Activated CD4-positive, alpha-beta T cell treated with anti-CD3 and anti-CD28 coated beads, Interleukin-2, amount 10 ng/mL, durations not matched to agents 24 days and 14 days (primary cell): ENCODE data around the gene ENTR1. TPM values are rescaled to one million over a fixed set of nuclear protein-coding genes. Genes with fewer than 3 reads are reported as not detected.
"Not testable (repeated sequence)": the region's sequence is repeated elsewhere in the genome, so short reads cannot be mapped to it uniquely, and the experiment has no call there.

Source experiments
- DNase-seq: peaks from one replicate; pipeline ENCODE4 v3.0.0; 2022
- H3K27ac Mint-ChIP-seq: one replicate; pipeline ENCODE4 v1.8.0; 2022; ENCODE audit warnings: mild to moderate bottlenecking, mixed read lengths
- H3K27me3 Mint-ChIP-seq: one replicate; pipeline ENCODE4 v1.8.0; 2022; ENCODE audit warnings: mixed read lengths
- H3K36me3 Mint-ChIP-seq: one replicate; pipeline ENCODE4 v1.8.0; 2022; ENCODE audit warnings: low read depth, mild to moderate bottlenecking, mixed read lengths
- H3K4me1 Mint-ChIP-seq: one replicate; pipeline ENCODE4 v1.8.0; 2021; ENCODE audit warnings: mixed read lengths
- H3K4me3 Mint-ChIP-seq: one replicate; pipeline ENCODE4 v1.8.0; 2022; ENCODE audit warnings: mild to moderate bottlenecking, moderate library complexity, mixed read lengths
- H3K9me3 Mint-ChIP-seq: one replicate; pipeline ENCODE4 v1.8.0; 2021; ENCODE audit warnings: mixed read lengths
- intact Hi-C: fragments of 100-400 bp; cut with micrococcal nuclease; formaldehyde crosslinking; loops from one replicate; pipeline ENCODE4 v1.15.1; 2023
- total RNA-seq: library from RNA; stranded (reverse); gene quantifications from 2 replicates; pipeline ENCODE4 v1.2.3, GENCODE V29; 2022

Gene ENTR1
- total RNA-seq, 1 donor from 2014 or later = 60.0 TPM

DNA sequence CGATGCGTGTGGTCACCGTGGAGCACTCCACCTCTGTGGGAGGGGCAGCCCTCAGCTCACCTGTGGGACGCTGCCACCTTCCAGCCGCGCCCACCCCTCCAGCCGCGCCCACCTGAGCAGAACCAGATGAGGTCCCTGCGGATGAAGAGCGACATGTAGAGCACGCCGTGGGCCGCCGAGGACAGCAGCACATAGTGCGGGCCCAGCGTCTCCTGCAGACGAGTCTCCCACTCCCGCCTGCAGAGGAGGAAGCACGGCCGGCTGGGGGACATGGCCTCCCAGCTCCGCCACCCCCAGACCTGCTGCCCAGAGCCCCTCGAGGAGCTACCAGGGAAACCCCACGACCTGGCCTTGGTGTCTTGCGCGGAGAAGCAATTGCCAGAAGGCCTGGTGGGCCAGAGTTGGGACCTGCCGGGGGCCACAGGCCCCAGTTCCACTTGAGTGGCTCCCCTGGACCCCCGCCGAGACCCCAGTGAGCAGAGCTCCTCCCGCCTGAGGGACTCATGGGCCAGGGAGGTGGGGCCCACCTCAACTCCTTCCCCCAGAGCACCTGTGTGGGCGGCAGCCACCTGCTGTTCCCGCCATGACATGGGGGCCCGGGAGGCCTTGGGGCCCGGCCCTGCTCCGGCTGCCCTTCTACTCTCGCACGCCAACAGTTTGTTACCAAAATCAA, 22.8 kb upstream of the ENTR1 start:
- Mint-ChIP-seq H3K27me3 (no peaks in the 10 kb centered on the region), H3K9me3 (no peaks in the 10 kb centered on the region), H3K4me1 (peaks cover 19% of the 10 kb centered on the region), H3K27ac (no peak overlapping the region), H3K4me3 (no peak overlapping the region), H3K36me3 (peaks cover 15% of the 10 kb centered on the region)
- no peak for DNase-seq
- intact Hi-C loops = no loop called here

DNA sequence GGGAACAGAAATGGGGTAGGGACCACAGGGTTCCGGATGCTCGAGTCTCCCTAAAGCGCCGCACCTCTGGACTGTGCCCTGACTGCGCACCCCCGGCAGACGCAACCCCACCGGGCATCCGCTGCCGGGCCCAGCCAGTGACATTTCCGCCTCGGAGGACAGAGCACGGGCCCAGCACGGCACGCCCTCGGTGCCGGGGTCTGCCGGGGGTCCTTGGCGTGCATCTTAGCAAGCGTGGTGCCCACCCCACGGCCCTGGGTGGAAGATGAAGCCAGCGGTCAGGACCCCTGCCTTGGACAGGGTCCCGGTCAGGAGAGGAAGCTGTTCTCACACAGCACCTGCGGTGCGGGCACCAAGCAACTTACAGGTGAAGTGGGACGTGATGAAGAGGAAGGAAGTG, 22.2 kb upstream of the ENTR1 start:
- intact Hi-C loops = no loop called here
- H3K9me3 Mint-ChIP-seq = no peaks in the 10 kb centered on the region
- peaks cover 15% of the 10 kb centered on the region for H3K4me1 Mint-ChIP-seq
- H3K27ac Mint-ChIP-seq = no peak overlapping the region
- H3K27me3 Mint-ChIP-seq = no peaks in the 10 kb centered on the region
- no peak overlapping the region for H3K4me3 Mint-ChIP-seq
- peaks cover 17% of the 10 kb centered on the region for H3K36me3 Mint-ChIP-seq
- DNase-seq = no peak

DNA sequence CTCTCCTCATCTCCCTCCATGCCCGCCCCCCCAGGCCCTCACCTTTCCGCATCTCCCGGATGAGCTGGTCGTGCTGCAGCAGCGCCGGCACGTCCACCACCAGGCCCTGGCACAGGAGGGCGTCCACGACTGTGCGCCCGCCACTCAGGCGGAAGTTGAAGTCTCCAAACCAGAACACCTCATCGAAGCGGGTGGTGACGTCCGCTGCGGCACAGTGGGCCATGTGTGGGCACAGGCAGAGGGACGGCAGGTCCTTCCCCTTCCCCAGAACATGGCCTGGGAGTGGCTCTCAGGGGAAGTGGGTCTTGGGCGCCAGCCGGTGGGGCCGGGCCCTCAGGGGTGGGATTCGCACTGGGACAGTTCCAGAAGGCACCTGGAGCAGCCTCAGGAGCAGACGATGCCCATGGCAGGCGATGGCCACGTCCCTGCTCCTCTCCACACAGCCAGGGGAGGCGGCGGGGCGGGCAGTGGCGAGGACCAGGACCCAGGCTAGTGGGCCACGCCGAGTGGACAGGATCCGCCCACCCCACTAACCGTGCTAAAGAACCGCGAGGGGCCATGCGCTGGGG, 21.5 kb upstream of the ENTR1 start:
- Mint-ChIP-seq H3K27me3 (no peaks in the 10 kb centered on the region), H3K27ac (no peak overlapping the region), H3K36me3 (peaks cover 14% of the 10 kb centered on the region), H3K4me3 (no peak overlapping the region), H3K4me1 (peaks cover 8% of the 10 kb centered on the region), H3K9me3 (no peaks in the 10 kb centered on the region)
- intact Hi-C loops = no loop called here
- no peak for DNase-seq

DNA sequence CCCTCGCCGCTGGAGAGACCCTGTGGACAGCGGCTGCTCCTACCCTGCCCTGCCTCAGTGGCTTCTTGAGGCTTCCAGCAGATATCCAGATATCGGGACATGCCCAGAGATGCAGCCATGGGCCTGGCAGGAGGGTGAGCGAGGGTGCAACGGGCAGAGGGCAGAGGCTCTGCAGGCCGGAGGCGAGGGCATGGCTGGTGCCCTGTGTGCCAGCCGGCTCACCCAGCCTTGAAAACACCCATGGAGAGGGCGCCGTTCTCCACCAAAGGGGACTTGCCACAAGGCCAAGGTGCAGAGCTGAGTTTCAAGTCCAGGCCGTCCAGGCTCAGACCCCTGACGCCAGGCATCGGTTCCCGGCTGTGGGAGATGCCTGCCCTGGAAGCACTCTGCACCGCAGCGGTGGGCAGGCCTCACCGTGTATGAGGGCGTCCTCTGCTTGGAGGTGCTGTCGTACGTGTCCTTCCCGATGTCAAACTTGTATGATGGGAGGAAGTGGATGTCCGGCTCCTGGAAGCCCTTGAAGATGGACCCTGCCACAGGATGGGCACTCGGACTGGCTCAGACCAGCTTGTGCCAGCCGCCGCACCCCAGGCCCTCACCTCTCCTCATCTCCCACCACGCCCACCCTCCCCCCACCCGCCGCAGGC, 20.3 kb upstream of the ENTR1 start:
- Mint-ChIP-seq H3K9me3 (no peaks in the 10 kb centered on the region), H3K4me3 (no peak overlapping the region), H3K27ac (no peak overlapping the region), H3K36me3 (peaks cover 14% of the 10 kb centered on the region), H3K27me3 (no peaks in the 10 kb centered on the region), H3K4me1 (no peaks in the 10 kb centered on the region)
- no peak for DNase-seq
- intact Hi-C loops = no loop called here

DNA sequence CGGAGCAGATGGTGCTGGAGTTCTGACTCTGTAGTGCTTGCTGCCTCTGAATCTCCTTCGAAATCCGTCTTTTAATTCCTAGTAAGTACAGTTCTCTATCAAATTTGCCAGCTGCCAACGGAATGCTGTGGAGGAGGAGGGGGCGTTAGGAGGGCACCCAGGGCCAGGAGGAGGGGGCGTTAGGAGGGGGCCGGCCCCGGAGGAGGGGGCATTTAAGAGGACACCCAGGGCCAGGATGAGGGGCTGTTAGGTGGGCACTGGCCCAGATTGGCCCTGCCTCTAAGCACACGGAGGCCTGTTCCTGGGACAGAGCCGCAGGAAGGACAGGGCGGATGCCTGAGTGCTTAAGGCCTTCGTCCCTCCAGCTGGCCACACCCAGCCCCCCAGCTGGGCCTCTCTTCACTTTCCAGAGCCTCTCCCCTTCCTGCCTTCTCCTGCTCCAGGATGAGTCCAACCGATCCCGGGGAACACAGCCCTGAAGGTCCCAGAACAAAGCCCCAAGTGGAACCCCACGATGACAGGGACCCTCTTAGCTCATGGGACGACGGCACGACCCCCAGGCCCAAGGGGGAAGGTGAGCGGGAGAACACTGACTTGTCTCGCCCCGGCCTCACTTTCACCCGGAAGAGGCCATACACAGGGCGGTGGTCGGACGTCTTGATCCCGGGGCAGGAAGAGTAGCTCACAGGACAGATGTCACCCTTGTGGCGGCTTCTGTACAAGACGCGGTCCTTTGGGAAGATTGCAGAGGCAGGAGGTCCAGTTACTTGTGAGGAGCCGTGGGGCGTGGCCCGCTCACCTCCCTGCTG, 19.5 kb upstream of the ENTR1 start:
- peaks cover 18% of the 10 kb centered on the region for H3K36me3 Mint-ChIP-seq
- DNase-seq = no peak
- peaks cover 2% of the 10 kb centered on the region for H3K4me1 Mint-ChIP-seq
- H3K4me3 Mint-ChIP-seq = no peak overlapping the region
- no peaks in the 10 kb centered on the region for H3K9me3 Mint-ChIP-seq
- no peak overlapping the region for H3K27ac Mint-ChIP-seq
- no peaks in the 10 kb centered on the region for H3K27me3 Mint-ChIP-seq
- intact Hi-C loops = no loop called here

DNA sequence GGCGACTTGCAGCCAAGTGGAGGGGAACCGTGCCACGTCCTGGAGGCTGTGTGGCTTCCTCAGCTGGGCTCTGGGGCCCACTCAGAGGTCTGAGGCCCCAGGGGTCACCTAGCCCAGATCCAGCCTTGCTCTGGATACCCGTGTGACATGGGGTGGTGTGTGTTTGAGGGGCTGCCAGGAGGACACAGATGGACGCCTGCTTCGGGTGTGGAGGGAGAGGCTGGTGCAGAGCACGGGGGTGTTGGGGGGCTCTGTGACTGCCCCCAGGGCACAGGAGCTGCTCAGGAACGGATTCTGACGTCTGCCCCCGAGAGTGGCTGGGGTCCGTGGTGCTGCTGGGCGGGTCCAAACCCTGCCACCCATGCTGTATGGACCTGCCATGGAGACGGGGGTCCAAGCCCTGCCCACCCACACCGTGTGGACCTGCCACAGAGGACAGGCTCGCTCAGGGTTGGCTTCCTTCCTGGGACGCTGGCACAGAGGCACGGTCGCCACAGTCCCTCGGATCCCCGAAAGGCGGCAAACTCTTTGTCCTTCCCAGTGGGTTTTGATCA, 18.7 kb upstream of the ENTR1 start:
- Mint-ChIP-seq H3K4me3 (no peak overlapping the region), H3K36me3 (peaks cover 24% of the 10 kb centered on the region), H3K27ac (no peak overlapping the region), H3K4me1 (peaks cover 2% of the 10 kb centered on the region), H3K9me3 (no peaks in the 10 kb centered on the region), H3K27me3 (no peaks in the 10 kb centered on the region)
- intact Hi-C loops = no loop called here
- DNase-seq = no peak

DNA sequence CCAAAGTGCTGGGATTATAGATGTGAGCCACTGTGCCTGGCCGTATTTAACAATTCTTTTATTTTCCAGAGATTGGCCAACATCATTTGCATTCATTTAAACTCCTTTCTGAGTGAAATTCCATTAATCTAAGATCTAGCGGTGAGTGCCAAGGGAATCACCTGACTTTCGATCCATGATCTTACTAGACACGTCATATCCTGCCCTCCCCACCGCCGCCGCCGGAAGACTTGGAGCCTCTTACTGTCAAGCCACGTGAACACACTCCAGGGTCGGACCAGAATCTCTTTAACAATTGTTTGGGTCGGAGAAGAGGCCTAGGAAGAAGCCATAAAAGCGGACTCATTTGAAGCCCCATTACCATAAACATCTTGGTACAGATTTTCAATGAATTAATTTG, 16.4 kb upstream of the ENTR1 start:
- H3K9me3 Mint-ChIP-seq = no peaks in the 10 kb centered on the region
- intact Hi-C loops = no loop called here
- H3K27ac Mint-ChIP-seq = no peak overlapping the region
- H3K4me1 Mint-ChIP-seq = peaks cover 2% of the 10 kb centered on the region
- H3K4me3 Mint-ChIP-seq = no peak overlapping the region
- no peak for DNase-seq
- no peaks in the 10 kb centered on the region for H3K27me3 Mint-ChIP-seq
- peaks cover 32% of the 10 kb centered on the region for H3K36me3 Mint-ChIP-seq

DNA sequence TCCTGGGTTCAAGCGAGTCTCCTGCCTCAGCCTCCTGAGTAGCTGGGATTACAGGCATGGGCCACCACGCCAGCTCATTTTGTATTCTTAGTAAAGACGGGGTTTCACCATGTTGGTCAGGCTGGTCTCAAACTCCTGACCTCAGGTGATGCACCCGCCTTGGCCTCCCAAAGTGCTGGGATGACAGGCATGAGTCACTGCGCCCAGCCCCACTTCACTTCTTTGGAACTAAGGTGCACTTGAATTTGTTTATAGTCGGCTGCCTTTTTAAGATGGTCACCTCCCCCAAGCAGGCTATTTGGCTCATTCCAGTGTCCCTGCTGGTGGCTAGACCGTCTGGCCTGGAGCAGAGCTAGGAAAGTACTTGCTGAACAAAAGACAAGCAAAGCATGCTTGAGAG, 15.0 kb upstream of the ENTR1 start:
- intact Hi-C loops, H3K4me3 Mint-ChIP-seq, H3K27me3 Mint-ChIP-seq, DNase-seq, H3K4me1 Mint-ChIP-seq, H3K9me3 Mint-ChIP-seq: not testable (repeated sequence)
- H3K36me3 Mint-ChIP-seq = peaks cover 39% of the 10 kb centered on the region
- H3K27ac Mint-ChIP-seq = peak overlapping the region; percentile 63

DNA sequence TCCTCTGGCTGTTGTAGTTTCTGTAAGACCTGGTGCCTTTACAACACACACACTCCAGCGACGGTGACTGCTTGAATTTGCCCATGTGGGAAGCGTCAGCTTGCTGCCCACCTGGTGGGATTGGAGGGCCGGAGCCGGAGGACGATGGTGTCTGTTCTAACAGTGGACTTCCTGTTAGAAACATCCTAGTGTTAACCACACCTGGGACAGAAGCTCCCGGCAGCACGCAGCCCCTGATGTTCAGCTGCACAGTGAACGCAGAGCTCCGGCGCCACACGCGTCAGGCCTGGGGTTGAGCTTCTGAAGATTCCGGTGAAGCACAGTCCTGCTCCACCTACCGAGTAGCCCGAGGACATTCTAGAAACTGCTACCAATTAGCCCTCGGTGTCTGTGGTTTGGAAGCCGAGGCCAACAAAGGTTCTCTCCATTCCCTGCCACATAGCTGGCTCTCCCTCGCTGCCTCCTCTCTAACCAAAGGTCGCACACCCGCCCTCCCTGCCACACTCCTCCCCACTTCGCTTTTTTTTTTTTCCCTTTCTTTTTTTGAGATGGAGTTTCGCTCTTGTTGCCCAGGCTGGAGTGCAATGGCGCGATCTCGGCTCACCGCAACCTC, 14.4 kb upstream of the ENTR1 start:
- peak overlapping the region; percentile 63 for H3K27ac Mint-ChIP-seq
- DNase-seq = no peak
- intact Hi-C loops = no loop called here
- no peak overlapping the region for H3K4me3 Mint-ChIP-seq
- H3K4me1 Mint-ChIP-seq = peaks cover 2% of the 10 kb centered on the region
- no peaks in the 10 kb centered on the region for H3K9me3 Mint-ChIP-seq
- H3K36me3 Mint-ChIP-seq = peaks cover 39% of the 10 kb centered on the region
- no peaks in the 10 kb centered on the region for H3K27me3 Mint-ChIP-seq

DNA sequence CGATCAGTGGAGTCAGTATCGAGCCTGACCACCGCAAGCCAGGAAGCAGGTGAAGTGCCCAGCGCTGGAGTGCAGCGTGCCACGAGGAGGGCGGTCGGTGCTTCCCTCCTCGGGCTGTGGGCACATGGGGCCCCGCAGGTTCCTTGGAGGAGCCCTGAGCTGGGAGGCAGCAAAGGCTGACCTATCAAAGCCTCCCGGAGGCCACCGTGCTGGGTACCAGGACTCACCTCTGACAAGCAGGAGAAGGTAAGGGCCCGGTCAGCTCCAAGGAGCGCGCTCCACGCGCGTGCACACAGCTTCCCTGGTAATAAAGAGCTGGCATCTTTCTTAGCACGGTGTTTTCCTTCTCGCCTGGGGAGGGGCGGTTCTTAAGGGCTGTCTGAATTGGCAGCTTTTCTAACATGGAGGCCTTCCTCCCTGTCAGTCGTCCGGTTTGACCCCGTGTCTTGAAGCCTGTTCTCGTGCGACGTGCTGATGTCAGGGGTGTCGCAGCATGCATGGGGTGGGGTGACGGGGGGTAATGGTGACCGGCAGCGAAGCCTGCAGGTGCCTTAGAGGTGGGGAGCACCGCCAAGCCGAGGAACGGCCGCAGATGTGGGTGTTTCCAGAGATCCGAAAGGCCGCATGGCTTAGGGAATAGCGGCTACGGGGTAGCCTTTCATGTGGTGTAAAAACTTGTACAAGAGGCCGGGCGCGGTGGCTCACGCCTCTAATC, 13.2 kb upstream of the ENTR1 start:
- H3K4me1 Mint-ChIP-seq = peaks cover 2% of the 10 kb centered on the region
- no peak for DNase-seq
- no peaks in the 10 kb centered on the region for H3K9me3 Mint-ChIP-seq
- H3K36me3 Mint-ChIP-seq = peaks cover 46% of the 10 kb centered on the region
- no peaks in the 10 kb centered on the region for H3K27me3 Mint-ChIP-seq
- no peak overlapping the region for H3K27ac Mint-ChIP-seq
- intact Hi-C loops = no loop called here
- no peak overlapping the region for H3K4me3 Mint-ChIP-seq

DNA sequence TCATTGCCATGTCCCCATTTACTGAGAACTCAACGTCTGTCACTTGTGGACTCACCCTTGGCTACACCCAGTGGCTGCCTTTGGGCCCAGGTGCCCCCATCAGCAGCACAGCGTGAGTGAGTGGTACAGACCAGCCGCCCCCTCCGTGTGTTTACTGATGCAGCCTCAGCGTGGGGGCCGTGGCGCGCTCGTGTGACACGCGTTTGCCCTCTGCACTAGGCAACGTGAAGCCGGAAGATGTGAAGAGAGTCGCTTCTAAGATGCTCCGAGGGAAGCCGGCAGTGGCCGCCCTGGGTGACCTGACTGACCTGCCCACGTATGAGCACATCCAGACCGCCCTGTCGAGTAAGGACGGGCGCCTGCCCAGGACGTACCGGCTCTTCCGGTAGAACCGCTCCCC, 12.5 kb upstream of the ENTR1 start:
- H3K27ac Mint-ChIP-seq = no peak overlapping the region
- H3K9me3 Mint-ChIP-seq = no peaks in the 10 kb centered on the region
- peaks cover 48% of the 10 kb centered on the region for H3K36me3 Mint-ChIP-seq
- H3K4me3 Mint-ChIP-seq = no peak overlapping the region
- DNase-seq = no peak
- H3K4me1 Mint-ChIP-seq = peaks cover 2% of the 10 kb centered on the region
- intact Hi-C loops = no loop called here
- H3K27me3 Mint-ChIP-seq = no peaks in the 10 kb centered on the region

DNA sequence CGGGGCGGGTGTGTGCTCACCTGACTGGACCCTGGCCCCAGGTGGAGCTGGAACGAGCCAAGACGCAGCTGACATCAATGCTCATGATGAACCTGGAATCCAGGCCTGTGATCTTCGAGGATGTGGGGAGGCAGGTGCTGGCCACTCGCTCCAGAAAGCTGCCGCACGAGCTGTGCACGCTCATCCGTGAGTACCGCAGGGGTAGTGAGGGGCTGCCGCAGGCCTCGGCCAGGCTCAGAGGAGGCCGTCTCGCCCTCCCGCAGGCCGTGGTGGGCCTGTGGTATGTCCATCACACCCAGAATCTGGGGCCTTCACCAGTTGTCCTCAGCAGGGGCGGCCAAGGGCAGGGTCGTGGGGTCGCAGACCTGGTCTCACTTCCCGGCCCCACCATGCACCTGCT, 11.4 kb upstream of the ENTR1 start:
- Mint-ChIP-seq H3K9me3 (no peaks in the 10 kb centered on the region), H3K27me3 (no peaks in the 10 kb centered on the region), H3K27ac (no peak overlapping the region), H3K36me3 (peaks cover 53% of the 10 kb centered on the region), H3K4me1 (peaks cover 2% of the 10 kb centered on the region), H3K4me3 (no peak overlapping the region)
- DNase-seq = no peak
- intact Hi-C loops = no loop called here

DNA sequence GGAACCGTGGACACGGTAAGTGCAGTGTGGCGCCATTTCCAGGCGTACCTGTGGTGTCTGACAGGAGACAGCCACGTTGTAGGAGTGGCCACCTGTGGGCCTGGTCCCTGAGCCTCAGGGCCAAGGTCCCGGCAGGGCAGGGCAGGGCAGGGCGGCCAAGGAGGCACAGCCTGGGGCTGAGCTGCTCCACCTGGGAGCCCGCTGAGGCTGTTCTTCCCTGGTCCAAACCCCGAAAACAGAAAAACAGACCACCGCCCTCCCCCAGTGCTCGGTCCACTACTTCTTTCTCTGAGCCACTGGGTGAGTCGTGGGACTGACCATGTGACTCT, 8.6 kb upstream of the ENTR1 start:
- H3K27me3 Mint-ChIP-seq = no peaks in the 10 kb centered on the region
- no peaks in the 10 kb centered on the region for H3K9me3 Mint-ChIP-seq
- H3K4me3 Mint-ChIP-seq = no peak overlapping the region
- peaks cover 49% of the 10 kb centered on the region for H3K36me3 Mint-ChIP-seq
- DNase-seq = no peak
- intact Hi-C loops = no loop called here
- H3K27ac Mint-ChIP-seq = no peak overlapping the region
- H3K4me1 Mint-ChIP-seq = no peaks in the 10 kb centered on the region
